Stimulated activated CD4-positive, alpha-beta T cell treated with anti-CD3 and anti-CD28 coated beads, Interleukin-15, amount 100 ng/mL, for 1 hour (primary cell): ENCODE measurements around the gene TACR2.
"Not testable (repeated sequence)": the region's sequence is repeated elsewhere in the genome, so short reads cannot be mapped to it uniquely, and the experiment has no call there.

ENCODE experiments used
- DNase-seq, 2 donors: peaks; one replicate each; pipeline ENCODE4 v3.0.0-alpha.2; 2020; ENCODE audit warnings: low read depth in 1 of 2, low spot score in 1 of 2

The TACR2 gene

DNA sequence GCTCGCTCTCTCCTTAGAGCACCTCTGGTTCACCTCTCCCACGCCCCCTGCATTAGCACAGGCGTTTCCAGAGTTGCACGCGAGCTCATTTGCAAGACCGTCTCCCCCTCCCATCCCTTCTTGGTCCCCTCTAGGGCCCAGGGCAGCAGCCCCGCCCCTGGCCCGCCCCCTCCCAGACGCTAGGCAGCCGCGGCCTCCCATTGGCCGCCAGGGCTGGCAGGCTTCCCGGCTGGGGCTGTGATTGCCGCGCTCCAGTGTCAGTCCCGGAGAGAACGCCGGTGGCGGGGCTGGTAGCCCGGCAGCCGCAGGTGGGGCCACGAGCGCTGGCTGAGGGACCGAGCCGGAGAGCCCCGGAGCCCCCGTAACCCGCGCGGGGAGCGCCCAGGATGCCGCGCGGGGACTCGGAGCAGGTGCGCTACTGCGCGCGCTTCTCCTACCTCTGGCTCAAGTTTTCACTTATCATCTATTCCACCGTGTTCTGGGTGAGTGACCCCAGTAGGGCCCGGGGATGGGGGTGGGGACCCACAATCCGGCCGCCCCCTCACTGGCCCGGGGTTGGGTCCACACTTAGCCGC lies 34.6 kb upstream of the TACR2 start, which contains the start of gene TSPAN15:
Gene TSPAN15, plus strand, starts transcription at position 257 of the 575 bp plus-strand sequence. Its CDS starts 130 bp downstream, at position 387.
- DNase-seq, result peak; percentile 57 to 69

DNA sequence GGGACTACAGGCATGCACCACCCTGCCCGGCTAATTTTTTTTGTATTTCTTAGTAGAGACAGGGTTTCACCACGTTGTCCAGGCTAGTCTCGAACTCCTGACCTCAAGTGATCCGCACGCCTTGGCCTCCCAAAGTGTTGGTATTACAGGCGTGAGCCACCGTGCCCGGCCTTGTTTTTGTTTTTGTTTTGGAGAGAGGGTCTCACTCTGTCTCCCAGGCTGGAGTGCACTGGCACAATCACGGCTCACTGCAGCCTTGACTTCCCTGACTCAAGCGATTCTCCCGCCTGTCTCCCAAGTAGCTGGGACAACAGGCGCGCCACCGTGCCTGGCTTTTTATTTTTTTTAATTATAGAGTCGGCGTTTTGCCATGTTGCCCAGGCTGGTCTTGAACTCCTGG lies 33.7 kb upstream of the TACR2 start:
- DNase-seq, result not testable (repeated sequence)

DNA sequence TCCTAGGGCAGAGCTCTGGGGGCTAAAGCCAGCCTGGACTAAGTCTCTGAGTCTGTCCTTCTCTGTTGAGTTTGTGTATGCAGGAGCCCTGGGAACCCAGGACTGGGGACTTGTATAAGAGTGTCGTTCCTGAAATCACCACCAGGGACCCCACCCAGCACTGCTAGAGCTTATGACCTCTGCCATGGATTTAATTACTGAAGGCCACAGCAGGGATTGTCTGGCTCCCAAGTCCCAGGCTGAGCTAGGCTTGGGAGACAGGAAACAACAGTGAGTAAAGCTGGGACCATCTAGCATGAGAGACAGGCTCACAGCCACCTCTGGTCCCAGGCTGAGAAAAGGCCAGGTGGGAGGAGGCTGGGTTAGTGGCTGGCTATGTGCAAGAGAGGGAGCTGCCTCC lies 33.1 kb upstream of the TACR2 start:
- peak in 1 of 2 donors; percentile 8 for DNase-seq

DNA sequence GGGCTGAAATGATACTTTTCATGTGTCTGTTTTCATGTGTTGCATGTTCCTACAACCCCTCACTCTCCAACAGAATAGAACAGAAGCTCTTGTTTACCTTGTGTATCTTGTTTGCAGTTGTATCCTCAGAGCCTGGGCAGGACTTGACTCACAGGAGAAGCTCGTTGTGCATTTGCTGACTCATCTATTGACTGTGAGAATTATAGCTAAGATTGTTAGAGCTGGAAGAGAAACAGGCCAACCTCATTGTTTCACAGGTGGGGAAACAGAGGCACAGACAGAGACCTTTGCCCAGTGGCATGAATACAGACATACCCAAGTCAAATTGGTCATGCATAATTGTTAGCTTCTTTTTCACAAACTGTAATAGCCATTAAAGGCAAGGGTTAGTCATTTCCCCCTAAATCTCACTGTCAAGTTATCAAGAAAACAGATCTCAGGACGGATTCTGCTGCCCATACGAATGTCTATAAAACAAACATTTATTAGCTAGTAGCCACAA lies 30.0 kb upstream of the TACR2 start:
- no peak for DNase-seq

DNA sequence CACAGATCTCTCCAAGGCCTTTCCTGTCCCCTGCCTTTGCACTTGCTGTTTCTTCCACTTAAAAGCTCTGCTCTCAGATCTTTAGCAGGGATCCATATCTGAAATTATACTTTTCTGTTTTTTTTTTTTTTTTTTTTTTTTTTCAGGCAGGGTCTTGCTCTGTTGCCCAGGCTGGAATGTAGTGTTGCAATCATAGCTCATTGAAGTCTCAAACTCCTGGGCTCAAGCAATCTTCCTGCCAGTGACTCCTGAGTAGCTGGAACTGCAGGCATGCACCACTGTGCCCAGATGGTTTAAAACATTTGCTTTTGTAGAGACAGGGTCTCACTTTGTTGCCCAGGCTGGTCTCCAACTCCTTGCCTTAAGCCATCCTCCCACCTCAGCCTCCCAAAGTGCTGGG lies 29.5 kb upstream of the TACR2 start:
- DNase-seq, result no peak

DNA sequence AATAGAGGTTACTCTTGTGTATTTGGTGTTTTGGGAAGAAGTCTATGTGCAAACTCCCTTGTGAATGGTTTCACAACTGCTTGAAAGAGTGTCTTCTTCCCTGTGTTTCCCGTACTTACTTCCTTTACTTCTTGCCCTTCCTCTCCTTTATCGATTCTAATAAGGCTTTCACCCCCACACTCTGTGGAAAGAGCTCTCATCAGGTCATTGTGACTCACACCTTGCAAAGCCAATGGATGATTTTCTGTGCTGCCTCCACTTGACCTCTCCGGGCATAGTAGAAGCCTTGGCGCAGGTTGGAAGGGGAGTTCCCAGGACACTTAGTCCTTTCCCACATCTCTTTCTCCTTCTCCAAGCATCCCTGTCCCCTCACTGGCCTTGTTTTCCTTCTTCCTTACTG lies 28.3 kb upstream of the TACR2 start:
- no peak for DNase-seq

DNA sequence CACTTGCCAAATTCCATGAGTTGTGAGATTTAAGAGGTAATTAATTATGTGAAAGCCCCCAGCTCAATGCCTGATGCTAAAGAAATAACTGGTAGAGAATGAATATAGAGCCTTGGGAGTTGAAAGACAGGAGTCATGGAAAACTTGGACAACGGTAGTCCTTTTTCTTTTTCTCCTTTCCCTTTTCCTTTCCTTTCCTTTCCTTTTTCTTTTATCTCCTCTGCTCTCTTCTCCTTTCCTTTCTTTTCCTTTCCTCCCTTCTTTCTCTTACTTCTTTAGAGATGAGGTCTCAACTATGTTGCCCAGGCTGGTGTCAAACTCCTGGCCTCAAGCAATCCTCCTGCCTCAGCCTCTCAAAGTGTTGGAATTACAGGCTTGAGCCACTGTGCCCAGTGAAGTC lies 26.6 kb upstream of the TACR2 start:
- no peak for DNase-seq

DNA sequence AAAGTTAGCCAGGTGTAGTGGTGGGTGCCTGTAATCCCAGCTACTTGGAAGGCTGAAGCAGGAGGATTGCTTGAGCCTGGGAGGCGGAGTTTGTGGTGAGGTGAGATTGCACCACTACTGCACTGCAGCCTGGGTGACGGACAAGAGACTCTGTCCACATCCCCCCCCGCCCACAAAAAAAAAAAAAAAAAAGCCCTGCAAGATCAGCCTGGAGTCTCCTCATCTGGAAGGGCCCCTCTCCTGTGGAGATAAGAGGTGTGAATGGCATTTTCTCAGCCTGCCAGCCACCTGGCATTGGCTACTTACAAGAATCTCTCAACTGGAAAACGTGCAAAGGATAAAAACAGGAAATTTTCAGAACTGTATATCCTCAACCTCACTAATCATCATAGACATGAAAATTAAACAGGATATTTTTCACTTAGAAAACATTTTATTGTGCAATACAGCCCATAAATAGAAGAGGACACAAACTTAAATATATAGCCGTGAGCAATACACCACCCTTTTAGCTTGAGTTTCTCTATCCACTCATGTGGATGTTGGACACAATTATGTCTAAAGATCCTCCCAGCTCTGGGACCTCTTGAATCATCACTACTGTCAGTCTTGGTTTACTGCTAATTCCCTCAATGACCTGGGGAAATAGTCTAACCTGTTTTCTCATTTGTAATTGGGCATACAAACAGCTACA lies 23.2 kb upstream of the TACR2 start:
- no peak for DNase-seq

DNA sequence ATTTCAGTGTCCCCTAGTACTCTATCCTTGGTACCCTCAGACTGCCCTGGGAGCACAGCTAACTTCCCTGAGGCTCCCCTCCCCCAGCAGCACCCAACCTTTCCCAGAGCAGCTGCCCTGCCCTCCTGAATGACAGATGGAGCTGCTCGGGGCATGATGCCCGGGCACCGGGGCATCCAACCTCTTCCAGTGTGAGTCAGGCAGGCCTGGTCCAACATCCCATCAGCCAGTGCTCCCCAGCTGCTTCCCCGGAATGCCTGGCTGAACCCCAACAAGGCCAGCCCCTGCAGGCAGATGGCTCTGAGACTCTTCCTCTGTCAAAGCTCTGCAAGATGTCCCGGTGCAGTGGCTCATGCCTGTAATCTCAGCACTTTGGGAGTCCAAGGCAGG lies 22.6 kb upstream of the TACR2 start:
- no peak for DNase-seq

DNA sequence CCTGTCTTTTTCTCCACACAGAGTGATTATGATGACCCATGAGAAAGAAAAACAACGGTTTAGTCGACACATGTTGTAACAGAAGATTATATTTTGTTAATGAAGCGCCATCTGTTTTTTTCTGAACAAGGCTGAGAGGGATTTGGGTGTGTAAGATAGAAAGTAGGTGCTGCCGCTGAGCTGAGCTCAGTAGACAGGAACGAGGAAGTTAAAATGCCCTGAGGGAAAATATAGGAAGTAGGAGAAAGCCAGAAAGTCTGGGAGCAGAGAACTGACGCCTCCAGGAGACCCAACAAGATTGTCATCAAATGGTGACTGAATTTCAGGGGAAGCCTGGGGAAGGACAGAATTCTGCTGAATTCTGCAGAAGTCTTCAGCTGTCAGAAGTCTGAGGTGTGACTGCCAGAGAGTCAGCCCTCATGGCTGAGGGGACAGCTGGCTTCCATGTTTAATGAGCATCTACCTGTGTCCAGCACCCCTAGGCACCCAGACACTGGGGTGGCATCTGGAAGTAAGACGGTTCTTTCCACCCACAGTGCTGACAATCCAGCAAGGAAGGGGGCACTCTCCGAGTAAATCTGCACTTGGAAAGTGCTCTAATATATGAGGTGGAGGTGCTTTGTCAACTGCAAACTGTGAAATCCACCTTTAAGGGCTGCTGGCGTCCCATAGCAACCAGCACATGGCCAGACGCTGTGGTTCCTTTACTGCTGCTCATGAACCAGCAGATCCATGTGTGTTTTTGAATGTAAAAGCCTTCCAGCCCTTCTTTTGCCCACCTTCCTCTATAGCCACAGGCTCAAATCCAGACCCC lies 22.0 kb upstream of the TACR2 start:
- no peak for DNase-seq

DNA sequence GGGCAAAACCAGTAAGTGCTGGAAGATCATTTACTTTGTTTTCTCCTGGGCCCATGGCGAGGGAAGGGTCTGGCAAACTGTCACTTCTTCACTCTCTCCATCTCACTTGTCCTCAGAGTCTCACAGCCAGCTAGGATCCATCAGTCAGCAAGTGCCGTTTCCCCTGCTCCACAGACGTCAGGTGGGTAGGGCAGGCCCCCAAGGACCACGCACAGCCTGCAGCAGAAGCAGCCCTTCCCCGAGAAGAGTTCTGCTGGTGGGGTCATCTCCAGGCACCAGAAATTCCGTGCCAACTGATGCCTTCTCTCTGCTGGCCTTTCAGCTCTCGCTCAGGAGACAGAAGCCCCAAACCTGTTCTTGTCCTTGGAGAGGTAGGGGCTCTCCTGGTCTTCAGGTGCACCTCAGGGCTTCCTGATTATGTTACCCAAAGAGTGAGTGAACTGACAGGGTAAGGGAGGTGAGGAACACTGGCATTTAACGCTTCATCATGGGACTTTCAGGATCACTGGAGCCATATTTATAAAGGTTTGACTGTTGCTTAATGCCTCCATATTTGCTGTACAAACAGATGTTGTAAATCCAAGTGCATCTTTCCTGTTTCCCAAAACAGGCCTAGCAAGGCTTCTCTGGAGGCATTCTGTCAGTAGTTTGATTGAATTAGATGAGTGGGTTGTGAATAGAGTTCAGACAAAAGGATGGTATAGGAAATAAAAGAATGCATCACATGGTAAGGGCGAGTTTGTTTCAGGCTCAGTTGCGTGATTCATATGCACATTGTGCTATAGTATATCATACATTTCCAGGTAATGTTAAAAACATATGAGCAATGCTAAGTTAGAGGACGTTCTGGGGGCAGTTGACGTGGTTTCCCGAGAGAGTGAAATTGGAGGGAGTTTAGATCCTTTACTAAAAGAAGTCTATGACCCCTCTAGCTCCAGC lies 20.9 kb upstream of the TACR2 start:
- DNase-seq, result no peak

DNA sequence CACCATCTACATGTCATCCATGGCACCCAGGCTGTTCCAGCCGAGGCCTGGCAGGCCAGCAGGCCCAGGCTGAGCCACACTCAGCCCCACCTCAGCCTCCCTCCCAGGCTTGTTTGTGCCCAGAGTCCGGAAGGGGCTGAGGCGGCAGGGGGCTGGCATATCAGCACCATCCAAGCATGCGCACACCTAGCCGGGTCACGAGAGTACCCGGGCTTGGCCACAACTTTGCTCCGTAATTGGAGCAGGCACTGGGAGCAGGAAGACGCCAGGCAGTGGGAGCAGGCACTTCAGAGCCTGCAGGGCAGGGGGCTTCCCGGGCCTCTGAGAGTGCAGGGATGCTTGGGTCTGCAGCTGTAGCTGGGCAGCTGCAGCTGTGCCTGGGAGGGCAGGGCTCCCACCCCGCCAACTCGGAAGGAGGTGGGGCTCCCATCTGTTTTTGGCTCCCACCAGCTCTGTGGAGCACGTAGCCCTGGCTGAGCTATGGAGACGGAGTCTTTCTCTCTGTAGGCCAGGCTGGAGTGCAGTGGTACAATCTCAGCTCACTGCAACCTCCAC lies 19.3 kb upstream of the TACR2 start:
- no peak for DNase-seq

DNA sequence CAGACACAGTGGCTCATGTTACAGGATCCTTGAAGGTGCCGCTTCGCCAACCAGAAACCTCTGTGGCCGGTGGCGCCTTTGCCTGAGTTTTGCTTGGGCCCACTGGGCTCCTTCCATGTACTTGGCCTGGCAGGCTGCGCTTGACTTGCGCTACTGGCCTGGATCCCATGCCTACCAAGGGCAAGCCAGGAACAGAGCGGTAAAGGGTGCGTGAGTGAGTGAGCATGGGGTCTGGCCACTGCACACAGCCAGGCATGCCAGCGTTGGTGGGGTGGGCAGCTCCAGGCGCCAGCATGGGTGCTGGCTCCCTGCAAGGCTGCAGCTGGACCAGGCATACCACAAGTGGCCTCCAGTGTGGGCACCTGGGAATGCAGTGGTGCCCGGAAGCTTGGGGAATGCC lies 18.2 kb upstream of the TACR2 start:
- no peak for DNase-seq

DNA sequence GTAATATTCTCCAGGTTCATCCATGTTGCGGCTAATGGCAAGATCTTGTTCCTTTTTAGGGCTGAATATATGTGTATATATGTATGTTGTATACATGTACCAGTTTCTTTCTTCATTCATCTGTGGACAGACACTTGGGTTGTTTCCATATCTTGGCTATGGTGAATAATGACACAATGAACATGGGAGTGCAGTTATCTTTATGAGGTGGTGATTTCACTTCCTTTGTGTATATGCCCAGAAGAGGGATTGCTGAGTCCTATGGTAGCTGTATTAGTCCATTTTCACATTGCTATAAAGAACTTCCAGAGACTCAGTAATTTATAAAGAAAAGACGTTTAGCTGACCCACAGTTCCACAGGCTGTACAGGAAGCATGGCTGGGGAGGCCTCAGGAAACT lies 17.5 kb upstream of the TACR2 start:
- no peak for DNase-seq

DNA sequence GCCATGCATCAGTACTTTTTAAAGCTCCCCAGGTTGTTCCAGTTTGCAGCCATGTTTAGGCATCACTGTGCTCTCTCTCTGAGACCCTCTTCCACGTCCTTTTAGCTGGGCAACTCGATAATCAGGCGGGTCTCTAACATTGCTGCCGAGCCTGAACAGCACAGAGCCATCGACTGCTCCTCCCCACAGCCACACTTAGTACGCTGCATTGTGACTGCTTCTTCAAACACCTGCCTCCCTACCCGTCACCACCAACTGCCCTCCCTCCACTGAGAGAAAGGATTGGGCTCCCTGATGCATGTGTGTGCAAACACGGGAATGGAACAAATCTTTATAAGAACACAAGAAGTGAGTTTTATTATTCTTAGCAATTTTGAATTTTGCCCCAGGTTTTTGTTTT lies 11.4 kb upstream of the TACR2 start:
- no peak for DNase-seq

DNA sequence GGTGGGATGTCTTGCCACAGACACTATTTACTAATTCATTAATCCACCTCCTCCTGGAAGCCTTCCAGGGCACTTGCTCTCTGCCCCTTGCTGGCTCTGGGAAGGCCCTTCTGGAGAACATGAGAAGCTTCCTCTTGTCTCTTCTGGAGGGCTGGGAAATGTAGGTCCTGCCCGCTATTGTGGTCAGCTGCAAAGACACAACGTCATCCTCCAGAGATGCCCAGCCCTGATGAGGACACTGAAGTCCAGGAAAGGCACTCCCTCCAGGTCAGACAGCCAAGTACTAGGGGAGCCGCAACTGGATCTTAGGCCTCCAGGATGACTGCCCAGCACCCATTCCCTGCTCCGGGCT lies 9.6 kb upstream of the TACR2 start:
- DNase-seq, result no peak

DNA sequence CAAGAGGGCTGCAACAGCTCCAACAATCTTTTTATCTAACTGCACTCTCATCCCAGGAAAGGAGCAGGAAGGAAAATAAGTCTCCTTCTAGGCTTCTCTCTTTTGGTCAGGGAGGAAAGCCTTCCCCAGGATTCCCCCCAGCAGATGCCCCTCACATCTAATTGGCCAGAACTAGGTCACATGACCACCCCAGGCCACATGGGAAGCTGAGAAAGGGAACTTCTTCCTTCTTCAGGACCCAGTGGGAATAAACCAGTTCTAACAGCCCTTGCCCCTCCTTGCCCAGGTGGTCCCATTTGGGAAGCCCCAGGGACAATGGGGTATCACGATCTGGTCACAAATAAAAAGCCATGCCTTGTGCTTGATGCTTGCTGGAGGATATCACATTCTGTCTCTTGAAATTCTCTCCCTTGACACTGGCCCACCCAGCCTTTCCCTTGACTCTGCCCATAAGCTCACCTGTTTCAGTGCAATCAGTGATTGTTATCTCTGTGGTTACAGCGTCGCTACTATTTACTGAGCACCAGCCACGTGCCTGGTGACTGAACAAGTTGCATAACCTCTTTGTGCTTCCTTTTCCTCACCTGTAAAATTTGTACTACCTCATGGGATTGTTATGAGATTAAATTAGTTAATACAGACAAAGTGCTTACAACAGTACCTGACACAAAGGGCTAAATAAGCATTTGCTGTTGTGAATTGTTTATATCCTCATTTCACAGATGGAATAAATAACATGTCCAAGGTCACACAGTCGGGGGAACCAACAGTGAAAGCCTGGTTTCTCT lies 9.0 kb upstream of the TACR2 start:
- no peak for DNase-seq

DNA sequence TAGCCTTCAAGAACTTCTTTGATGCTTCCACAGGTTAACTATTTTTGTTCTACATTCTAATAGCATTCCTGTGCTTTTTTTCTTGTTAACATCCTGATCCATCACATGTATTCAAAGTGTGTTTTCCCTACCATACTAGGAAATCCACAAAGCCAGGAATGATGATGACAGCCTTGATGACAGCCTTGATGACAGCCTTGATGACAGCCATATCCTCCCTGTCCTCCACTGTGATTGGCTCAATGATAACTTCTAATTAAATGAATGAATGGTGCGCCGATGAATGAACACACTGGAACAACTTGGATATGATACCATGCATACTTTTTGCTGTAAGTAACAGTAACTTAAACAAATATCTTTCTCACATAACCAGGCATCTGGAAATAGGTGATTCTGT lies 8.3 kb upstream of the TACR2 start:
- DNase-seq, result no peak

DNA sequence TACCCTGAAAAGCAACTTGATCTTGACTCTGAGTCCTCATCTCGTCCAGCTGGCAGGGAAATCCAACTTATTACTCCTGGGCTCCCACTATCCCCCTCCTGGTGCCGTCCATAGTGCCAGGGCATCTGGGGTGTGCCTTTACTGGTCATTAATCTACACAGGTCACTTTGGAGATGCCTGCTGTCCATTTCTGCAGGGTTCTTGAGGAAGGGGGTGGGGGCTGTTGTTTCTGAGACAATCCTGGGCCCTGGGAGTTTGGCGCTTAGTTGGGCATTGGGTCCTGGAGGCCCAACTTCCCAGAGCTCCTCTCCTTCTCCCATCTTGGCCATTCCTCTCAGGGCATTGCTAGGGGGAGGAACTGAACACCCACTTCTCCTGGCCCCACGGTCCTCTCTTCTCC lies 6.0 kb upstream of the TACR2 start:
- no peak for DNase-seq
